ENCODE data around the gene METTL24.

METTL24 gene

GRCh38 chr6:110196874-110197273 lies 161.3 kb downstream of the METTL24 start:
- no peak for DNase-seq (ENCODE audit: low read depth in 2 of 2)

GRCh38 chr6:110195639-110196038 lies 162.5 kb downstream of the METTL24 start:
- DNase-seq (ENCODE audit: low read depth in 2 of 2) = no peak
